HG03039 (cell line): ENCODE data around the gene RUVBL1.
A peak's percentile ranks its signal among the peaks of the same experiment; 100 is the strongest.

Experiments
- ATAC-seq: cut with Tn5 transposase; IDR thresholded peaks from one replicate; pipeline ENCODE4 v1.9.1; 2021; ENCODE audit warnings: mild to moderate bottlenecking, moderate library complexity; ENCODE audit not compliant: unreplicated experiment

The RUVBL1 gene

DNA sequence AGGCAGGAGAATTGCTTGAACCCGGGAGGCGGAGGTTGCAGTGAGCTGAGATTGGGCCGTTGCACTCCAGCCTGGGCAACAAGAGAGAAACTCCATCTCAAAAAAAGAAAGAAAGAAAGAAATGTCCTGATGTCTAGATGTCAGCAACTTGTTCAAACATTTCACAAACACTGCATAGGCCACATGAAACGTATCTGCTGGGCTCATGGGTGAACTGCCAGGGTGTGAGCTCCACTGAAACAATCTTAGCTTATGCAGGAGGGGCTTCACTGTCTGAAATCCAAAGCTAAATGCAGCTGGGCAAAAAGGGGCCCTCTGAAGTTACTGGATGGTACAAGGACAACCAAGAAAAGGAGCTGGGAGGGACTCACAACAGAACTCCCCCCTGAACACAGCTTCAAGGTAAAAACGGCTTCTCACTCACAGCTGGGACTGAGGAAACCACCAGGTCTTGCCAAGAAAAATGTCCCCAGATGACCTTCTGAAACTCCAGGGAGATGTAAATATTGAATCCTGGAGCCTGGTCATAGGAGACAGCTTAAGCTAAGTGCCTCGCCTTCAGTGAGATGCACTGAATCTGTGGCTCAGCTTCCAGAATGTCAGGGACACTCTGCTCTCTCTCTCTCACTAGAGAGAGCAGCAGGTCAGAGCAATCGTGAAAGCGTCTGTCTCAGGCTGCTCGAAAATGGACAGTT lies 39.5 kb downstream of the RUVBL1 start:
- ATAC-seq = no peak

DNA sequence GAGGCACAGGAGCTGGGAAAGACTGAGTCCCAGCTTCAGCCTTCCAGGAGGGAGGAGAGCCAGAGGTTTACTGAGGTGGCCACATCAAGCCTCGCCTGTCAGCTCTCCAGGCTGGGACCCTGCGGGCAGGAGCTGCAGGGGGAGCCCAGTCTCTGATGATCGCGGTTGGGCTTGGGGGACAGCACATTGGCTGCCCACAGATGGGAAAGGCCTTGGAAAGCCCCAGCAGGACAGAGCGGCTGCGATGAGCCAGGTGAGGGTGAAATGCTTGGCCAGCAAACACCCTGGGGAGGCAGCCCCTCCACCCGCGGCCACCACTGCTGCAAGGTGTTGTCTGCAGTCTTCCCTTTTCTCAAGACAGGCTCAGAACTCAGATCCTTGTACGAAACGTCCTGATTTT lies 40.2 kb downstream of the RUVBL1 start:
- ATAC-seq = no peak

DNA sequence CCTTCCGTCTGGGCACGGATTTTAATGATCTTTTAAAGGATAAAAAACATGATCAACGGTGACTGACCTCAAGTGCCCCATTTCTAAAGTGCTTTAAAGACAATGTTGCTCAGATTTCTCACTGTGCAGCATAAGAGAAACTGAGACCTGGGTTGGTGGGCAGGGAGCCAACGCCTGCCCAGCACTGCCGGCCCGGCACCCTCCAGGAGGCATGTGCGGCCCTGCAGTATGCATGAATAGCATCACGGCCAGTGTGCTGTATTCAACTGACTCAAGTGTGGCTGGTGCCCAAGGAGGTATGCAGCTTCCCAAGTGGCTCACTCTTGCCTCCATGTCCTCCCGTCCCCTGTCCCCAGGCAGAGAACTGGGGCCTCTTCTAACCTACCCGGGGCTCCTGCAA lies 41.1 kb downstream of the RUVBL1 start:
- no peak for ATAC-seq

DNA sequence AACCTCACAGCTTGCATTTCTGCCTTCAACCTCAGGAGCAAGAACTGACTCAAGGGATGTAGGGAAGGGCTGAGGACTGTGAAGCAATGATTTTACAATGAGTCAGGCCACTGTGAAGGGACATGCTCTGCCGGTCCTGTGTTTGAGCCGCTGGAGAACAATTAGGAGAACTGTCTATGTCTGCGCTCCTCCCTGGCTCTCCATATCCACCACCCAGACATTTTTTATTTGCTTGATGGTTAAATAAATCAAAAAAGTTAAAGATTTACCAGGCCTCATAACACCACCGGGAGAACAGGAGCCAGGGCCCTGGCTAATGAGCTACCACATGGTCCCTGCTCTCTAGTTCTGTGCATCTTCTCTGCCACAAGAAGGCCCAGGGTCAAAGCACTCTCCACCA lies 41.8 kb downstream of the RUVBL1 start:
- no peak for ATAC-seq

DNA sequence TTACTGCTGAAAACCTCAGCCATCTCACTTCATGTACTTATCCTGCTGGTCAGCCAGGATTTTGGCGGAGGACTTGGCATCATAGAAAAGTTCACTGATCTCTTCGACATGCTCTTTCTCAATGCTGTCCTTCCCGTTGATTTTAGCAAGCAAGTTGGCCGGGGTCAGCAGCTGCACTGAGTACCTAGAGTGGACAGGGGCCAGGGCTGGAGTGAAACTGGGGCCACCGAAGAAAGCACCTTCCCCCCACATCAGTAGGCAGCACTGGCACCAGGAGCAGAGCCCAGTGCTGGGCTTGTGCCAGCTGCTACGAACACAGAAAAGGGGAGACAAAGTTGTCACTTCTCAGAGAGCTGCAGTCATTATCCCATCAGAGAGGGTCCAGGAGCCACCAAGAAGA lies 42.4 kb downstream of the RUVBL1 start:
- ATAC-seq = no peak

DNA sequence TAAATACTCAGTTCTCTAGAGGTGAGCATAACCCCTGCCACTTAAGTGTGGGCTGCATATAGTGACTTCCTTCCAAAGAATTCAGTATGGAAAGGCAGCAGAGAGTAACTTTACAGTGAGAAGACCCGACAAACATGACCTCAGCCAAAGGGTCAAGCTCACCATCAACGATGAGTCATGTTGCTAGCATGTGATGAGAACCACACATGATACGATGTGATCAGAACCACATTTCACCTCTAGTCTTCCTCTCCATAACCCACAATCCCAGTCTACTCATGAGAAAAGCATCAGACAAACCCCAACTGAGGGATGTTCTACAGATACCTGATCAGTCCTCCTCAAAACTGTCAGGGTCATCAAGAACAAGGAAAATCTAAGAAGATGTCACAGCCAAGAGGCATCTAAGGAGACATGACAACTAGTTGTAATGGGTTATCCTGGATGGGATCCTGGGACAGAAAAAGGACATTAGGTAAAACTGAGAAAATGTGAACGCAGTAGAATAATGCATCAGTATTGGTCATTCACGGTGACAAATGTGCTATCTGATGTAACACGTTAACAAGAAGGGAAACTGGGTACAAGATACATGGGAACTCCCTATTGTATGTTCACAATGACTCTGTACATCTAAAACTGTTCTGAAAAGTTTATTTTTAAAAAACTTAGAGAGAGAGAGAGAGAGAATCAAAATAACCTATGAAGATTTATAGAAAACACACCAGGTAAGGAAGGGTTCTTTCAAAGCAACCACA lies 43.1 kb downstream of the RUVBL1 start:
- no peak for ATAC-seq

DNA sequence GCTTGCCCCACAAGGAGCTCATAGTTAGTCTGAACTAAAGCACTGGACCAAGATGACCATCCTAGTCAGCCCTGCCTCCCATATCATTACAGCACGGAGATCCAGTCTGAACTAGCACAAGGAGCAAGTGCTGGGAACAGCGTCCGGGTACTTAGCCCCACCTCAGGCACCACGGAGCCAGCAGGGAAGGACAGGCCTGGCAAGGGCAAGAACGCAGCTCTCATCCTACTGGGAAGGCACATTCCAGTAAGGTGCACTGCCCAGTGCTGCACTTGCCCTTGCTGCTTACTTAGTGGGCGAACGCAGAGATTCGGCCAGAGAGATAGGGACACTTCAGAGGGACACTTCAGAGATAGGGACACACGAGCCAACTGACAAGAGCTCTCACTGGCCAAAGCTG lies 43.8 kb downstream of the RUVBL1 start:
- no peak for ATAC-seq

DNA sequence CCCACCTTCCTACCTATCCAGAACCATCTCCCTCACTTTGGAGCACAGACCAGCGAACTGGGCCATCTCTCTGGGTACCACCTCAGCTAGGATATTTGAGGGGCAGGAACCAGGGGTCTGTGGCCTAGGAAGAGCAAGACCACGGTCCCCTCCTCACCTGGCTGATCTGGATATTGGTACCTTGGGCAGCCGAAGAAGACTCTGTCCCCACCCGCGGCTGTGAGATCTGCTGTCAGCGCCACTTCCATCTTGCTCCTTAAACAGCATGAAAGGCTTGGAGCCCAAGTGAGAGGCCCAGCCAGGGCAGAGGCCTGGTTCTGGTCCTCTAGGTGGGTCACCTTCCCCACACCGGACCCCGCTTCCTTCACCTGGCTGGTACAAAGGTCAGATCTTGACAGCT lies 44.7 kb downstream of the RUVBL1 start:
- no peak for ATAC-seq

DNA sequence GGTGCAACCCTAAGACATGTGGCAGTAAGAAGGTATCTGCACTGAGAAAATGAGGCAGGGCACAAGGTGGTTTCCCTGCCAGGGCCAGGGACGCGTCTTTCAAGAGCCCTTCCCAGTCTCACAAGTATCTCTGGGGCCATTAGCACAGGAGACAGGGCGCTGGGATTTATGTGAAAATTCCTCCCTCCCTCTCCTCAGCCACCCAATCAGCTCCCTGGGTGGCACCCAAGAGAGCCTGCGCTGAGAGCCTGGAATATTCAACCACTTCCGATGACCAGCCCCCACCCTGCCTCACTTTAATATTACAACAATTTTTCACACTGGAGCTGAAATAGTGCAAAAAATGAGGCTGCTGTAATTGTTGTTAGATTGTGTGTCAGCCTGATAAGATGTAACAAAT lies 45.3 kb downstream of the RUVBL1 start:
- ATAC-seq = no peak

DNA sequence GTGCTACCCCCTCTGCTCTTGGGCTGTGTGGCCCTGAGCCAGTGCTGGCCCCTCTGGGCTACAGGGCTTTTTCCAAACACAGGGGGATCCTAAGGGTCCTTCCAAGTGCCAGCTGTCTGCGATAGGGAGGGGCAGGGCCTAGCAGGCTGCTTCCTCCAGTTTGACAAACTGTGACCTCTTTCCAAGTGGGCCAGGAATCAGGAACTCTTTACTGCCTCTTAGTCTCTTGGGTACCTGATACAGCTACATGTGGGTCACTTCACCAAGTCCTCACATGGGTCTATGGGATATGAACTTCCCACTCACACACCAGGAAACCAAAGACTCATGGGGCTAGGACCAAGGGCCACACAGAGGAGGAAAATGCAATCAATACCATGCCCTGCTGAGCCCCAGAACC lies 45.9 kb downstream of the RUVBL1 start:
- ATAC-seq = no peak

DNA sequence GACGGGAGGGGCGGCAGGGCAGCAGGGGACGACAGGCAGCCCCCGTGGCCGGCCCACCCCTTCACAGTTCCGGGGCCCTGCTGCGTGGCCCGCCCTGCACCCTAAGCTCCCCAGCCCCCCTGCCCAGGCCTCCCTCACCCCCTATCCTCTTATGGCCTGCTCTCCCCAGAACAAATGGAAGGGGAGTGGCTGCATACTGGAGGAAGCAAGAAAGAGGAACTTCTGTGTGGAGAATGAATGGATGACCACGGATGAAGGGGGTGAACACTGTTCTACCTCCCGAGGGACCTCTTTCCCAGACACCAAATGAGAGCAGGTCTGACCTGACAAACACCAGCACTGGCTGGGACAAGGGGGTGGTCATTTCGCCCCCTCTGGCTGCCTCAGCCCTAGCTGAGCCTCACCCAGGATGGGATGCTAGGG lies 46.4 kb downstream of the RUVBL1 start:
- no peak for ATAC-seq

DNA sequence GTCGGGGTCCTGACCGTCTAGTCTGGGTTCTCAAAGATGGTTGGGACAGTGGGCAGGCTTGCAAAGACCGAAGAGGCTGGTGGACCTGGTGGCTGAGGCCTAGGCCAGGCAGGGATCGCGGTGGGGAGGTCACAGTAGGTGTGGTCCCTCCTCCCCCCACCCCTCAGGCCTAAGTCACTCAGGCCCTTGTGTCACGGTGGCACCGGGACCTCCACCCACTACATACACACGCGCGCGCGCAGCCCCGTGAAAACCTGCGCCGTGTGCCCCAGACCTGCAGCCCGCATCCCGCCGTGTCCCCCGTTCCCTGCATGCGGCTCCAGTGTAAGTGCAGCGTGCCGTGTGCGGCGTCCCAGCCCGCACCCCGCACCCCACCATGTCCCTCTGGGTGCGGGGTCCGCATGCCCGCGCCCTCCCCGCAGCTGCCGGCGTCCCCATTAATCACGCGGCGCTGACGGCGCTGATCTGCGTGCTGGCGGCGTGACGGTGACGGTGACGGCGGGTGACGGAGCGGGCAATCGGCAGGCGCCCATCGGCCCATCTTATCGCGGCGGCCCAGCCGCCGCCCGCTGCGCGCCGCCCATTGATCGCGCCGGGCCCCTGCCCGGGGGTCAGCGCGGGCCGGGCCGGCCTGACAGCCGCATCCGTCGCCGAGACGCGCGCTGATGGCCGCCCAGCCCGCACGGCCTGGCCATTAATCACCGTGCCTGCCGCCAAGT lies 47.0 kb downstream of the RUVBL1 start:
- no peak for ATAC-seq

DNA sequence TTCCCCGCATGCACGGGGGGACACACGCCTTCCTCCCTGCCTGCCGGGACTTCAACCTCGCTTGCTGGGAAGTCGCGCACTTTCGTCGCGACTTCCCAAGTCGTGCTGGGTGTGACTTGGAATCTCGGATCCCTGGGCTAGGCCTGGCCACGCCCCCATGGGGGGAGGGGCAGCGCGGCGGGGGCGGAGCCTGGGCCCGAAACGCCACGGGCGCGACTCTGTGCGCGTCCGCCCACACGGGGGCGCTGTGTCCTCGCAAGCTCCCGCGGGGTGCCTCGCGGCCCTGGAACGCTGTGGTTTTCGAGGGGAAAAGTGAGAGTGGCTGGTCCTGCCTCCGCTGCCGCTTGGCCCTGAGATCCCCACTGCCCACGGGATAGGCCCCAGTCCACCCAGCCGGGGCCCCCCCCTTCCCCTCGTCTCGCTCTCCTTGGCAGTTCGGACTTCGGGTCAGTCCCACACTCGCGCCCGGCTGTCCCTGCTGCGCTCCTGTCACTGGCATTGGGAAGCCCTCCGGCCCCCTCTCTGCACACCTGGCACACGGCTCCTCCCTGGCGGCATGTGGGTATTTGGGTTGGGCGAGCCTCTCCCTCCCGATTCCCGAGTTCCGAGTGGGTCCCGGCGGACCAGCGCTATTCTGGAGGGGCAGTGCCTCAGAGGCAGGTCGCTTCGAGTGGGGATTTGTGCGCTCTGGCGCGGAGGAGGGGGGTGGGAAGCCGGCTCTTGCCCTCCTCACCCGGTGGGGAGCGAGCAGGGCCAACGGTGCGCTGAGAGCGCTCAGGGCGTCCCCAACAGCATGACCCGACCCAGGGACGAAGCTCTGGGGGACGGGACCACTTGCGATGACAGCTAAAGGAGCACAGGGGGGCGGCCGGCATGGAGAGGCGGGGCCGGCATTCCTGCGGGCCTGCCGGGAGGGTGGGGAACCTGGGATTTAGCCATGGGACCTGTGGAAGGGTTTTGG lies 47.8 kb downstream of the RUVBL1 start:
- ATAC-seq = peak; percentile 53

DNA sequence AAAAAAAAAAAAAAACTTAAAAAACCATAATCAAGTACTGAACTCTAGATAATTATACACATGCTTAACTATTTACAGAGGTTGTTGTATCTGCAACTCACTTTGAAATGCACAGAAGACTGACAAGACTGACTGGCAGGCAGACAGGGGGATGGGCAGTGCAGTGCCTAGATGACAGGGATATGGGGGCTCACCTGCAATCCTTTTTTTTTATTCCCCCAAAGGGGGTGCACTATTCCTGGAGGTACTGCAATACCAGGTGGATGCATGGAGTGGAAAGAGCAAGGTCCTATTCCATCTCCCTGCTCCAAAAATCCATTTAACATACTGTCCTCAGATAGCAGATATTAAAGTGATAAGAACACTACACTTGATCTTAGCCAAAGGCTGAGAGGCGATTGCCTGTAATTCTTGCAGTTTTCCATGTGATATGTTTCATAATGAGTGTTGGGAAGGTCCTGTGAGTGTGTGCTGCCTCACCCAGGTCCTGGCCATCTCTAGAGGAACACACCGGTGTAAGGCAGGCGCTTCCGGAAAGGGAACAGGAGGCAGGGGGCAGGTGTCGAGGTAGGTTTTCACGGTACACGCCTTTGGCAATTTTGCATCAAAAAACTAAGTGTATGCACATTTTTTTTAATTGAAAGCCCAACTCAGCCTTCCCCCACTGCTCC lies 48.6 kb downstream of the RUVBL1 start:
- no peak for ATAC-seq

DNA sequence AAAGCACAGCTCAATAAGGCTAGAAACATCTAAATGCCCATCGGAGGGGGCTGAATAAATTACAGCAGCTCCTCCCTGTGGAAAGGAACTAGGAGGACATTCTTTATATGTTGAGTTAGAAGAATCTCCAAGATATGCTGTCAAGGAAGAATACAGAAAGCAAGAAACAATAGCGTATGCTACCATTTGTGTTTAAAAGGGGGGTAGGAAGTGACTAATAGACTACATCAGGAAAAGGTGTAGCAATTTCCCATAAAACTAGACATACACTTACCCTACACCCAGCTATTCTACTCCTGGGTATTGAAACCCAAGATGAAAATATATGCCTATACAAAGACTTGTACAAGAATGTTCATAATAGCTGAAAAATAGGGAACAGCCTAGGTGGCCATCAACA lies 49.8 kb downstream of the RUVBL1 start:
- no peak for ATAC-seq

DNA sequence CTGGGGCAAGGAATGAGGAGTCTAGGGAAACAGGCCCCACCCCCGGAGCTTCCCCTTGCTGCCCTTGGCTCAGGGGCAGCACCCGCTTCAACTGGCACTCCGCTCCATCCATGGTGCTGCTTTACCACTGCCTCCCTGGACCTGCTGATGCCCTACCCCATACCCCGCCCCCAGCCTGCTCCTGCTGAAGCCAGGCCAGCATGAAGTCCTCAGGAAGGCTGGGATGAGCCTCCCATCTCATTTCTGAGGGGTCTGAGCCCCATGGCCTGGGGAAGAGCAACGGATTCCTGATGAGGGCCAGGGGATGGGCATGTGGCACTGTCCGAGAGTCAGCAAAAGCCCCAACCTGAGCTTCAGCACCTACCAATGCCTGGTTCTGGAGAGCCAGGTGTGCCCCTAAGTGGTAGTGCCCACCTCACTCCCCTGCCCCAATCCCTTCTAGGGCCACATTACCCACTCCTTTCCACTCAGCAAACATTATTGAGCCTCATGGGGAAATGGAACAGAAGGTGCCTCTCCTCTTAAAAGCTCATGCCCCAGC lies 50.4 kb downstream of the RUVBL1 start:
- no peak for ATAC-seq

DNA sequence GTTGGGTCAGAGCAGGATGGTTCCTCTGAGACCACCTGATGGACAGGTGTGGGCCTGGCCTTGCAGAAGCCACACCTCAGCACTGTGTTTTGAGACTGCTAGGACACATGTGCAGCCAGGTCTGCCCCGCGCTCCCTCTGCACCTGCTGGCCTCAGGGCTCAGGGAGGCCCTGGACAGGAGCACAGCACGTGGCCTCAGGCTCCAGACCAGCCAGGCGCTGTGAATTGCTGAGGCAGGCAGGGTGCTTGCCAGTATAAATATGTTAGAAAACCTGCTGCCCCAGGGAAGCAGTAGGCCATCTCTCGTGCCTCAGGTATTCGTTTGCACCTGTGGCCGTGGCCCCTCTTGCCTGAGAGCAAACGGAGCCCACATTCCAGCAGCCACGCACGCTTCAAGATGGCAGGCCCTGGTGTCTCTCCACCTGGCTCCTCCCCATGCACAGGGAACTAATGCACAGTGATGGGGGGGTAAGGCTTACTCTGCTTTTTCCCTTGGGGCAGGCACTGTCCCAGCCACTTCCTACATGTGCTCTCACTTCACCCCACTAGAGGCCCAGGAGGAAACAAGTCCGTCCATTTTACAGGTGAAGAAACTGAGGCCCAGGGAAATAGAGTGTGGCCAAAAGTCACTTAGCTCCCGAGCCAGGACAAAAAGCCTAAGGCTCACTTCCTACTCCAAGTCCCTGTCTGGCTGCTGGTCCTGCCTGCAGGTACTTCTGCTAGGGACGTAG lies 51.0 kb downstream of the RUVBL1 start:
- ATAC-seq = no peak

DNA sequence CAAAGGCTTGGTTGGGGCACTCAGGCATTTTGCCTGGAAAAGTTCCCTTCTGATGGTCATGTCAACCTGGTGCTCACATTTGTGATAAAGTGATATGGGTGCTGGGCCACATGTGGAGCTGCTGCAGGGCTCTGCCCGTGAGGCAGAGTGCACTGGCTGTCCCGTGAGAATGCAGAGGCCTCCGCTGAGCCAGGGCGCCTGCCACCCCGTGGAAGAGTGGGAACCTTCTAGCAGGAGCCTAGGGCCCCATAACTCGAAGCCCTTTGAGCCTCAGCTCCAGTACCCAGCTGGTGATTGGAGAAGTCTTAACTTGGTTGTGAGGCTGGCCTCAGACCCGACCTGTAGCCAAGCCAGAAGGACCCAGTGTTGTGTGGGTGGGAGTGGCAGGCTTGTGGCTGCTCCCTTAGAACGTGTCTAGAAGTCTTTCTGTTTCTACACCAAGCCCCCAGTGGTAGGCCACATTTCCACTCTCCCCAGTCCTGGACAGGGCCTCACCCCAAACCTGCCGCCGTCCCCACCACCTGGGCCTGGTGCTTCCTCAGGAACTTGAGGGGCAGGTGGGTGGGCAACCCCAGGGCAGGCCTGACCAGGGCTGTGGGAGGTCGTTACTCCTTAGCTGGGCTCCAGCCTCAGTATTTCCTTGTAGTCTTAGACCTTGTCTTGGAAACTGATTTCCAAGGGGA lies 51.7 kb downstream of the RUVBL1 start:
- ATAC-seq = no peak
